NCI-H2107 (cell line): ENCODE measurements around the gene ZBTB42.

Experiments
- DNase-seq: peaks from one replicate; lab custom pipeline; 2025; lab: John Stamatoyannopoulos, UW

The ZBTB42 gene

GRCh38 chr14:104769324-104770071 lies 31.4 kb upstream of the ZBTB42 start:
- DNase-seq, result no peak

GRCh38 chr14:104770072-104770579 lies 30.8 kb upstream of the ZBTB42 start:
- DNase-seq, result no peak

- DNase-seq, result no peak
Observed at GRCh38 chr14:104770851-104771272, 30.0 kb upstream of the ZBTB42 start.

DNA sequence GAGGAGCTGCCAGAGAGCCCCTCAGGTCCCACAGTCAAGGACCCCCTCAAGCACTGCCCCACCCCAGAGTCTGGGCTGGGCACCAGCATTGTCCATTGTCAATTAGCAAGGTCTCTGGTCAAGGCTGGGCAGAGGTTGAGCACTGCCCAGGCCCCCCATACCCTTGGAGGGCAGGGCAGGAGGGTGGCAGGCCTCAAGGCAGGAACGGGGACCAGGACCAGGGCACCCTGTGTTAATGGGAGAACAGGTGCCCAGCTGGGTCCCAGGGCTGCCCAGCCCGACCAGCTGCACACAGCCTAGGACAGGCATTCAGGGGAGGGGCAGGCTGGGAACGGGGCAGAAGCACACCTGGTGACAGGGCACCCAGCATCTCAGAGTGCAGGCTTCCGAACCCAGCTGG lies 29.5 kb upstream of the ZBTB42 start:
- DNase-seq, result no peak

DNA sequence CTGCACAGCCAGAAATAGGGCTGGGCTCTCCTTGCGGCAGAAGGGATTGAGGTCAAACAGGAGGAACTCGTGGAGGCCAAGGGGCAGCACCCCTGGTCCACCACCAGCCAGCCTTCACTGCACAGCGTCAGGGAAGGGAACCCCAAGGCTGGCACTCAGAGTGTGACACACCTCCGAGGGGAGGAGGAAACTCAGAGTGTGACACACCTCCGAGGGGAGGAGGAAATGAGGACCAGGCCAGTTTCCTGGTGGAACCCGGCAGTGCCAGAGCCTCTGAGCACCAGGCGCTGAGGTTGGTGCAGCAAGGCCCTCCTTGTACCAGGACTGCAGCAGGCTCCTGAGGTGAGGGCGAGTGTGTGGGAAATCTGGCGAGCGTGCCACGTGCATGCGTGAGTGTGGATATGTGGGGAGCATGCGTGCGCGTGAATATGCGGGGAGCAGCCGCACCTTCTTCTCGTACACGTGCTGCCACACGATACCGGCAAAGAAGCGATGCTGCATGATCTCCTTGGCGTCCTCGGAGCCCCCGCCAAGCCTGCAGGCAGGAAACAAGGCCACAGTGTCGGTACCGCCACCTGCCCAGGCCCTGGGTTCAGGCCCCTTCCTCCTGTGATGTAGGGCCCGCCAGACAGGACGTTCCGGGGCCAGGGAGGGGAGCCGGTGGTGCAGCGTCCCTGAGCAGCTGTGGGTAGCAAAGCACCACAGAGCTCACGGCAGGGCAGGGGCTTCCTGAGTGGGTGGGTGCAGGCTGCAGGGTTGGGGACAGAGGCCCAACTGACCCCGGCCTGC lies 28.8 kb upstream of the ZBTB42 start:
- DNase-seq, result no peak

DNA sequence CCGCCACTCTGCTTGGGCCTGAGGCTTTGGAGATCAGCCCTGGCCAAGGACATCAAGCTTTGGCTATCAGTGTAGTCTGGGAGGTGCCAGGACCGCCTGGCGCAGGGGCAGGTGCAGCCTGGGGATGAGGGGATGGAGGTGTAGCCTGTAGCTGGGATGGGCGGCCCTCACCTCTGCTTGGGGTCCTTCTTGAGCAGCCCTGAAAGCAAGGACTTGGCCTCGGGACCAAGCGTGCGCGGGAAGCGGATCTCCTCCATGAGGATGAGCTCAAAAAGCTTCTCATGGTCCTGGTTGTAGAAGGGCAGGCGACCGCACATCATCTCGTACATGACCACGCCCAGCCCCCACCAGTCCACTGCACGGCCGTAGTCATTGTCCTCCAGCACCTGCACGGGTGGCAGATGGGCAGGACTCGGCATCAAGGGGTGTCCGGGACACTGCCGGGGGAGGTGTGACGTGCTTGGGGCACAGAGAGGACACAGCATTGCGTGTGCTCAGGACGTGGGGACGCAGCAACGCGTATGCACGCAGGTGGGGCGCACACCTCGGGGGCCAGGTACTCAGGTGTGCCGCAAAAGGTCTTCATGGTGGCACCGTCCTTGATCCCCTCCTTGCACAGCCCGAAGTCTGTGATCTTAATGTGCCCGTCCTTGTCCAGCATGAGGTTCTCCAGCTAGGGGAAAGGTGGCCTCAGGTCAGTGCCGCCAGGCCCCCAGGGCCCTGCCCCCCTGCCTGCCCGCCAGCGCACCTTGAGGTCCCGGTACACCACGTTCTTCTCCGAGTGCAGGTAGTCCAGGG lies 28.0 kb upstream of the ZBTB42 start:
- DNase-seq, result no peak

DNA sequence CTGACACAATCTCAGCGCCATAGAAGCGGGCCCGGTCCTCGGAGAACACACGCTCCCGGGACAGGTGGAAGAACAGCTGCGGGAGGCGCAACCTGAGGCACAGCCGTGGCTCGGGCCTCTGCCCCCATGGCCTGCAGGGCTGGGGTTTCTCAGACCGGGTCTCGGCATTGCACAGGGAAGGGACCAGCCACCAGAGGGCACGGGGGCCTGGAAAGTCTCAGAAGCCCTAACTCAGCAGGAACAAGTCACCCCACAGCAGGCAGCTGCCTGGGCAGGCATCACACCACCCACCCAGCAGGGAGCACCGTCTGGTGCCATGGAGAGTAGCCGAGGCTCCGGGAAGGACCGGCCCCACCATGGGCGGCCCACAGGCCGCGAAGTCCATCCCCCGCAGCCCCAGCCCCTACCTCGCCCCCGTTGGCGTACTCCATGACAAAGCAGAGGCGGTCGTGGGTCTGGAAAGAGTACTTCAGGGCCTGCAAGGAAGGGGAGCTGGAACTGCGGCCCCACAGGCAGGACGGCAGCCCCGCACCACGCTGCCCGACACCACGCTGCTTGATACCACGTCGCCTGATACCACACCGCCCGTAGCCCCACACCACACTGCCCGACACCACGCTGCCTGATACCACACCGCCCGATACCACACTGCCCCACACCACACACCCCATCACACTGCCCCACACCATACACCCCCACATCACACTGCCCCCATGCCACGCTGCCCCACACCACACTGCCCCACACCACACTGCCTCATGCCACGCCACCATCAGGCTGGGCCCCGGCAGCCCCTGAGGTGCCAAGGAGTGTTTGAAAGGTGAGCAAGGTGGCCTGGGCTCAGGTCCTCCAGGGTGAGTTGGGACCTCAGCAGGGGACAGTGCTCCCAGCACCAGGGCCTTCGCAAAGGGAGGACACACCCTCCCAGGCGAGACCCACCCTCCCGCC lies 27.1 kb upstream of the ZBTB42 start:
- no peak for DNase-seq

GRCh38 chr14:104774453-104775072 lies 26.3 kb upstream of the ZBTB42 start:
- no peak for DNase-seq

DNA sequence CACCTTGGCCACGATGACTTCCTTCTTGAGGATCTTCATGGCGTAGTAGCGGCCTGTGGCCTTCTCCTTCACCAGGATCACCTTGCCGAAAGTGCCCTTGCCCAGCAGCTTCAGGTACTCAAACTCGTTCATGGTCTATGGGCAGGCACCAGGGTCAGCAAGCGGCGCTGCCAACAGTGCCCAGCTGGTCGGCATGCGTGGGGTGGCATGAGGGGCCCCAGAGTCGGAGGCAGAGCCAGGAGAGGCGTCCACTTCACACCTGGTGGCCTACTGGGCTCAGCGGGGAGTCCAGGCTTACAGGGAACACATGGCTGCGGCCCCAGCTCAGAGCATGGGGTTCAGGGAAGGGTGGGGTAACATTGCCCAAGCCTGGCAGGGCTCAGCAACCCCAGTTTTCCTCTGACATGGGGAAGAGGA lies 25.8 kb upstream of the ZBTB42 start:
- DNase-seq, result no peak

- DNase-seq, result no peak
Observed at GRCh38 chr14:104776481-104776880, 24.4 kb upstream of the ZBTB42 start.

- no peak for DNase-seq
Observed at GRCh38 chr14:104776961-104777807, 23.7 kb upstream of the ZBTB42 start.

DNA sequence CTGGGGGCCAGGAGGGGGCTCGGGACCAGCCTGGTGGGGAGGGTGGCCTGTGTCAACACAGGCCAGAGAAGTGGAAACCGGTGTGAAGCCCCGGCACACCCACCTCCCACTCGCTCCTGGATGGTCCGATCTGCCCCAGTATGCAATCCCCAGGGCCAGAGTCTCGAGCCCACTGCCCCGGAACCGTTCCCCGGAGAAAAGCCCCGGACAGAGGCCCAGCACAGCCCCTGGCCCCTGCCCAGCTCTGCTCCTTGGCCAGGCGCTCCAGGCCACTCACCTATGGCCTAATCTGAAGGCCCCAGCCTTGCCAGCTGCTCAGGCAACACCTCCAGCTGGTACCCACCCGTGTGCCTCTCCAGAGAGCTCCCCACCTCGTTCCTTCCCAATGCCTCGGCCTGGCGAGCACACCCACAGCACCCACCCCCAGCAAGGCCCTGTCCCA lies 23.1 kb upstream of the ZBTB42 start:
- DNase-seq, result no peak

- DNase-seq, result no peak
Observed at GRCh38 chr14:104778694-104779331, 22.1 kb upstream of the ZBTB42 start.

DNA sequence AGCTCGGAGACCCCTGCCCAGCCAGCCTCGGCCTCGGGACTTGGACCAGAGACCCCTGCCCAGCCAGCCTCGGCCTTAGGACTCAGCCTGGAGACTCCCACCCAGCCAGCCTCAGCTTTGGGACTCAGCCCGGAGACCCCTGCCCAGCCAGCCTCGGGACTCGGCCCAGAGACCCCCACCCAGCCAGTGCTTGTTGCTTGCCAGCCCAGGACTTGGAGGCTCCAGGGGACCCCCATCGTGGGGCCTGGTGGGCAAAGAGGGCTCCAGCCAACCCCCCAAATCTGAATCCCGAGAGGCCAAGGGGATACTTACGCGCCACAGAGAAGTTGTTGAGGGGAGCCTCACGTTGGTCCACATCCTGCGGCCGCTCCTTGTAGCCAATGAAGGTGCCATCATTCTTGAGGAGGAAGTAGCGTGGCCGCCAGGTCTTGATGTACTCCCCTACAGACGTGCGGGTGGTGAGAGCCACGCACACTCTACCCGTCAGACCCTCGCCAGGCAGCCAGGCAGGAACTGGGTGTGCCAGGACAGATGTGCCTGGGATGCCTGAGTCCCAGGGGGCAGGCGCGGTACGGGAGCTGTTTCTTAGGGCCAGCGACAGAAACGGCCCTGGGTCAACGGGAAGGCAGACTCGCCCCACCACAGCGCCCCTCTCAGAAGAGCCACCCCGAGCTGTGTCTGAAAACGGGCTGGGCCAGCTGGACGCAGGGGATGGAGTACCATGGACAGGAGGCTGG lies 21.0 kb upstream of the ZBTB42 start:
- no peak for DNase-seq

- no peak for DNase-seq
Observed at GRCh38 chr14:104780513-104781030, 20.3 kb upstream of the ZBTB42 start.

- DNase-seq, result no peak
Observed at GRCh38 chr14:104781271-104782077, 19.4 kb upstream of the ZBTB42 start.

GRCh38 chr14:104782086-104782807 lies 18.7 kb upstream of the ZBTB42 start:
- DNase-seq, result no peak
